ENCODE data around the gene PKP1.

The PKP1 gene

DNA sequence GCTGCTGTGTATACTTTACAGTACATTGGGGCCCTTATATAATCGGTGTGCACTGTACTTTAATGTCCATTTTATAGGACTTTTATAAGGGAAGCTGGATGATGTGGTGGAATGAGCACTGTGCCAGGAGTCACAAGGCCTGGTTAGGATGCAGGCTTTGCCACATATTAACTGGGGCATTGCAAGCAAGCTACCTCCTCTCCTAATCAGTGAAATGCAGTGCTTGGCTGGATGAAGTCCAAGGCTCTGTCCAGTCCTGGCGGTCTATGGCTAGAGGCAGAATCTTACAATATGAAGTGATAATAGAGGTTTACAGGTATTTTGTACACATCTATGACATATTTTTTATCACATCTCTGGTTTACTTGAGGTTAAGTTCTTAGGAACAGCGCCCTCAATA lies 1.7 kb upstream of the PKP1 start:
- no peak for DNase-seq (ENCODE audit: low spot score)

DNA sequence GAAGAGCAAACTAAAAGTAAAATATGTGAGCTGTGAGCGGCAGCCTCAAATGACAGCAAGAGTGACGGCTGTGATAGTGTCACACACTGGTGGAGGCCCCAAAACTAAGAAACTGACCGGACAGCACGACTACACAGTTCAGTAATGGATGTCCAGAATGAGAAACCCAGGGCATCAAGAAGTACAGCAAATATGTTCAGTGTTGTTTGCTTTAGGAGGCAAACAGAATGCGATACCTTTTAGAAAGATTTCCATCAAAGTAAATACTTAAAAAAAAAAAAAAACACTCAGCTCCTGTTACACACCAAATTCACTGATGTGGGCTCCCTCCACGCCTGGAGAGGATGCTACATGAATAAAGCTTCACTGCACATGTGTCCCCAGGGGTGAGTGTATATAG lies 1.1 kb upstream of the PKP1 start:
- no peak for DNase-seq (ENCODE audit: low spot score)

DNA sequence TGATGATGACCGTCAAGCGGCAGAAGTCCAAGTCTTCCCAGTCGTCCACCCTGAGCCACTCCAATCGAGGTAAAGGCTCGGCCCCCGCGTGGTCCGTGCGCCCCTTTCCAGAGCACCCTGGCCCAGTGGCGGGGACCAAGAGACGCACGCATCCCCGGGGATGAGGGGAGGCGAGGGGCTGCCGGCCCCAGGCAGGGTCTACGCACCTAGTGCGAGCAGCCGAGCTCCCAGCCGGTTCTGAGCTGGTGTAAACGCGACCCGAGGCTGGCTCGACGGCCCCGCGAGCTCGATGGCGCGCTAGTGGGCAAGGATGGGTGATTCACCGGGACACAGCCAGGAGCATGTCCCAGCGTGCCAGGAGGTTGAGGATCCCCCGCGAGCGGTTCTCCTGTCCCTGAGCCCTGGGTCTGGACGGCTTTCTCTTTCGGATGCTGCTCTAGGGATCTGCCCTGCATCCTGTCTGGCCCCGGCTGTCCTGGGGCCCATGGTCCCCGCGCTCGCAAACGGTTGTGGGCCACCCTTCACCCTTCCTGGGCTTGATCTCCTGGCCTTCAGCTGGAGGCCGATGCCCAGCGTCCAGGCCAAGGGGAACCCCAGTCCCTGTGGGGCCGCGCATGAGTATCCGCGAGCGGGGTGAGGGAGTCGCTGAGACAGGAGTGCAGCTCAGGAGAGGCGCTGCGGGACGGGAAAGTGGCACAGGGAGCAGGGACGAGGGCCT lies 689 bp downstream of the PKP1 start:
- no peak for DNase-seq (ENCODE audit: low spot score)

DNA sequence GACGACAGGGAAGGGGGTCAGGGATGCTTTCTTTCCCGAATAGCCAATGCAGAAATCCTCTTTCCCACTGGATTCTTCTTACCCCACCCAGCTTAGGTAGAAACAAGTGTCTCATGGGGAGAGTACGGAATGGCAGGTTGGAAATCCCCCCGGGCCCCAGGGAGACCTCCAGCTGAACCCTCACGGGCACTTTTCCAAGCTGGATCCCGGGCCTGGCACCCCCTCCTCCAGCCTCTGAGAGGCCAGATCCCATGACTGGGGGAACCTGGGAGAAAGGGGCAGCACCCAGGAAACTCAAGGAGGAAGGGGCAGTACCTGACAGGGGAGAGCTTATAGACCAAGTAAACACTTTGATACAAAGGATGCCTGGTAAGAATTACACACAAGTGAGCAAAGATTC lies 1.3 kb downstream of the PKP1 start:
- no peak for DNase-seq (ENCODE audit: low spot score)

DNA sequence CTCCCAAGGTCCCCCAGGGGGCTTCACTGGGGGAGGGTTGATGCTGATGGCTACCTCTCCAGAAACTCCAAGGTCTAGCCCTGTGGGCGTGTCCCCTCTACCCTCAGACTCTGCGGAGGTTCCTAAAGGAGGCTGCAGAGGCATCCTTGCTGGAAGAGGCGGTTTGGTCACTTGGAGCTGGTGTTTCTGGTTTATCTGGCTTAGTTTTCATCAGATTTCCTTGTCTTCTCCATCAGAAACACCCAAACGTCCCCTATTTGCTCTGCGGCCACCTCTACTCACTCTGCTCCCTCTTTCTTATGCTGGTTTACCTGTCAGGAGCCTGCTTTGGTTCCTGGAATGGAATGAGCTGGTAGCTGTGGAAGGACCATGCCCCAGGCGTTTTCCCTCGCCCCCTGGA lies 2.5 kb downstream of the PKP1 start:
- DNase-seq (ENCODE audit: low spot score): no peak

DNA sequence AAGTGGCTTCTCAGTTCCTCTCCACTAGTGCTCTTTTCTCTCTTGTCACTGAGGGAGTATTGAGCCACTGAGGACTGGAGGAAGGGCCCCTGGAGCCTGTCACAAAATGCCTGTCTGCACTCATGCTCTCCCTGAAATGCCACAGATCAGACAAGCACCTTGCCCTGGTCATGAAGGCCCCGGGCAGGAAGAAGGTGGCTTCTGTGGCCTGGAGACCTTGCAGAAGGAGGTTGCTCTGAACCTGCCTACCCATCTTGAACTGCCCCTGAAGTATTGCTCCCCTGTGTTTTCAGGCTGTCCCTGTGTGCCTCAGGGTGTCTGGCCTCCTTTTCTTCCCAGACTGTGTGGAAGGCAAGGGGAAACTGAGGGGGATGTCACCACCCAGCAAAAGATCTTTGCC lies 3.1 kb downstream of the PKP1 start:
- DNase-seq (ENCODE audit: low spot score): no peak

DNA sequence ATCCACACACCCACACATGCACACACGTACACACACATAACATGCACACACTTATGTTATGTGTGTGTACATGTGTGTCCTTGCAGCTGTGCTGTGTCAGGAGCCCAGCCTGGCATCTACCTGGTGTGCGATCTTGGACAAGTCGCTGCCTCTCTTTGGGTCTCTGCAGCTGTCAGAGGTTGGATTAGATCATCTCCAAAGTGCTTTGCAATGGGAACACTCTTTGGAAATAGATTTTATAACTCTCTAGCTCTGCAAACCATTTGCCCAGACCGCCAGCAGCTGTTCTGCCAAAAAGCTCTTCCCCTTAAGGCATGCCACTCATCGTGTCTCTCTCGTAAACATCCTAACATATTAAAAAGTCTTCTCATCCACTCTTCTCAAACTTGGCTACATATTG lies 4.7 kb downstream of the PKP1 start:
- DNase-seq (ENCODE audit: low spot score): no peak

DNA sequence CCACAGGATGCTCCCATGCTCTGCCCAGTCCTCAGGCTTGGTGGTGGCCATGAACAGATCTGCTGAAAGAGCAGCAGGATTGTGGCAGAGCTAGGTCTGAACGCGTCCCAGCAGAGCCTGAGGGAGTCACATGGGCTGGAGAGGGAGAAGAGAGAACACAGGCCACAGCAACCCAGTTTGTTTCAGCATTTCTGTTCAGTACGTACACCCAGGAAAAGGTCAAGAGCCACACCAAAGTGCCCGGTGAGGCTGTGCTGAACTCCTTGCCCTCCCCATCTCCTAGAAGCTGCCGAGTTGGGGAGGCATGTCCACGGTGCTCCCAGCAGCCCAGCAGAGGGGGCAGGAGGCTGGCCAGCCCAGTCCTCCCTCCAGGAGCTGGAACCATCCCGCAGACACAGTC lies 5.5 kb downstream of the PKP1 start:
- no peak for DNase-seq (ENCODE audit: low spot score)

DNA sequence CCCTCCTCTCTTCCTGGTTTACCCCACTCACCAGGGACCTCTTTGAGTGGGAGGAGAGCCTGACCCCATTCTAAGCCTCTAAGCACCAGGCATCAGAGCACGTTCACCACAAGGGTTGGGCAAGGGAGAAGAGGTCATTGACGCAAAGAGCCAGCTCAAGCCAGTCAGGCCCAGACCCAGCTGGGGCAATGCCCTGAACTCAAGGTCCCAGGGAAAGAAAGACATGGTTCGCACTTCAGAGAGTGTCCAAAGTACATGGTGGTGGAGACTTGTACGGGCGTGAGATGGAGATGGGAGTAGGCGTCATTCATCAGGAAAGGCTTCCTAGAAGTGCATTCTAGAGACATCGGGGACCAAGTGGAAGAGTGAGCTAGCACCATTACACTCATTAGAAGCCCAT lies 7.2 kb downstream of the PKP1 start:
- no peak for DNase-seq (ENCODE audit: low spot score)

DNA sequence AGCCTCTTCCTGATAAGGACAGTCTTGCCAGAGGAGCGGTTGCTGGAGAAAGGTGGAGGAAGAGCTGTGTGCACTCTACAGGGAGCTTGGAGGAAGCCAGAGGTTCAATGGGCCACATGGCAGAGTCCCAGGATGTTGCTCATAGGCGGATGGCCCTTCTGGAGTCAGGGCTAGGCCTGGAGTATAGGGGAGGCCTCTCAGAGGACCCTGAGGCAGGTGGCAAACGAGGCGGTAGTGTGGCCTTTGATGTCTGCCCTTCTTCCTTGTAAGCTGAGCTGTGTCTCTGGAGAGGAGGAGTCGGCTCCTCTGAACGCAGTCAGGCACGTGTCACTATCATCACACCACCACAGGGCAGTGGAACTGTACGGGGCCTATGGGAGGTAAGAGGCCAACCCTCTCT lies 8.6 kb downstream of the PKP1 start:
- DNase-seq (ENCODE audit: low spot score): no peak

DNA sequence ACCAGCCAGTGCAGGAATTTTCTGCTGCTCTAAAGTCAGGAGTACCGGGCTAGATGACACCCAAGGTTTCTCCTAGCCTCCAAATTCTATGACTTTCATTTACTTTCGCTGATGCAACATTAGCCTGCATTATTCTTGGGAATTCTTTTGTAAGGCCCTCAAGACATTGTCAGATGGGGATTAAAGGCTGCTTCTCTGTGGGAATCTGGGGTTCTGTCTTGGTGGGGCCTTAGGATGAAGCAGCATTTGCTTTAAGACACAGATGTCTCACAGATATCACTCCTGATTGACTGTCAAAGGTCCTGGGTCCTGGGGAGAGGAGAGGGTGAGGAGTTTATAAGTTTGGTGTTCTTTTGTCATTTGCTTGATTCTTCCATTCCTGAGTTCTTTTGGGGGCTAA lies 11.6 kb downstream of the PKP1 start:
- no peak for DNase-seq (ENCODE audit: low spot score)

DNA sequence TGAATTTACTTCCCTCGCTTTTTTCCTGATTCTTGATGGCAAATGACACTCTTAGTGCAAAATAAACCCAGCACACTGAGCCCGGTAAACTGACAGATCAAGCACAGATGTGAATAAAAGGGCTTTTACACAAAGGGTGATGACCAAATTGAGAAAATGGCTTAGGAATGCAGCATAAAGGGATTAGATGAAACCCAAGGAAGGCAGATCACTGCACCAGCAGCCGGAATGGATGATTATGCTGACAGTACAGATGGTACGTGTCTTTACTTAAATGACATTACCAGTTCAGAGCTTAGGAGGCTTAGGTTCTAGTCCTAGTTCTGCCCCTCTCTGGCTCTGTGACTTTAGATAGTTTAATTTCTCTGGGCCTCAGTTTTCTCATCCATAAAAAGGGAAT lies 12.0 kb downstream of the PKP1 start:
- DNase-seq (ENCODE audit: low spot score): no peak

DNA sequence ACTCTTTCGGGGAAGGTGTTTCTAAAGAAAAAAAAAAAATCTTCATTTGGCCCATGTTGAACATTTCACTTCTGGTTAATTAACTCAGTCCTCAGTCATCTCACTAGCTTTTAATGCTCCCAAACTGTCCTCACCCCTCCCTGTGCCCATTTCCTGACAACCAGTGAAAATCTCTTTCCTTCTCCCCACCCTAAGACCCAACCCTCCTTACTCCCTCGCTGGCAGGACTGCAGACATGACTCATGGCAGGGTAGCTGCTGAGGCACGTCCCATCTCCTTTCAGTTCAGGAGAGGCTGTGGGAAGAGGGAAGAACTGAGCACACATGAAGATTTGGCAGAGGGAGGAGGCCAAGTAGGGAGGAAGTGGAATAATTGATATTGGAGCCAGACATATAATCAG lies 12.6 kb downstream of the PKP1 start:
- DNase-seq (ENCODE audit: low spot score): no peak

DNA sequence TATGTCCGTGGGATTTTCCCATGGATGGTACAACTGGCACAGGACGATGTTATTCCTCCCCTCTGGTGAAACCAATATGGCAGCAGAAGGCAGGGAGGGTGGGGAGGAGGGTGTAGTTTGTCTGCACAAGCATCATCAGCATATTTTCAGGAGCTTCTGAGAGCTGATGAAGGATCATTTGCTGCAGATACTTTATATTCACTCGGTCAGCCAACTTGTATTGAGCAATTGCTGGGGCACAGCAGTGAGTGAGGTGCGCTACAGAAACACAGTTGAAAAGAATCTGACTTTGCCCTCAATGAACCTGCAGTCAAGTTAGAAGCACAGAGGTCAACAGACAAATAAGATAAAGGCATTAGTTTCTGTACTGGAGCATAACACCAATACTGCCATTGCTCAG lies 13.0 kb downstream of the PKP1 start:
- no peak for DNase-seq (ENCODE audit: low spot score)

DNA sequence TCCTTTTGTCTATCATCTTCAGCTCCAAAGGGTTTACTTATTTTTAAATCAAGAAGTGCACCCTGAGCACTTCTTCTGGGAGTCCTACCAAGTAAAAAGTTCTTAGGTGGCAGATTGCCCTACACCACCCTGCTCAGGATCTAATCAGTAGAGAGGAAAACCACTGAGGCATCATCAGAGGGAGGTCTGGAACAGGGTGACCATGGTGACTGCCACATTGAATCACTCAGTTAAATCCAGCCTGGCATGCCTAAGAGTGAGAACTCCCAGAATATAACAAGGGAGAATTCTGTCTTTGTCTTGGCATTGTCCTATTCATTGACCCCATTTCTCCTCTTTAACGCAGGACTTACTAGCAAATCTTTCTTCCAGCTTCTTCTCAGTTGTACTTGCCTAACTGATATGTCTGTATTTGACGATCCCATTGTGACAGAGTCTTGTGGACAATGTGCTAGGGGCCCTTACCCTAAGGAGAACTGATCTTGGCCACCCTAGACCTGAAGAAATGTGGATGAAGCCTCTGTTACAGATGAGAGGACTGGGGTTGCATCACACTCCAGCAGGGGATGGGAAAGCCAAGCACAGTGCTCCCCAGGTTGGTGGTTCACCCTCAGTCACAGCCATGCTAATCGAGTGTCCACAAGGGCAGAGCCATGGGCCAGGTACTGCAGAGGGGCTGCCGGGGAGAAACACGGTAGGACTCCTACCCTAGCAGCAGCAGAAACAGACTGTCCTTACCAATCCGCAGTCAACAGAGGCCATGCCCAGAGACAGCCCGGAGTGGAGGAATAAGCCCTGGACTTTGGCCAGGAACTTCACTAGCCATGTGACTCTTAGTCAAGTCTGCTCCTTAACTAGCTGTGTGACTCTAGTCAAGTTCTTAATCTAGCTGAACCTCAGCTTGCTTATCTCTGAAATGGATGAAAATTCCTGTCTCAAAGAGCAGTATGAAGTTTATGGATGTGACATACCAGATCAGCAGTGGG lies 15.4 kb downstream of the PKP1 start:
- DNase-seq (ENCODE audit: low spot score): no peak

DNA sequence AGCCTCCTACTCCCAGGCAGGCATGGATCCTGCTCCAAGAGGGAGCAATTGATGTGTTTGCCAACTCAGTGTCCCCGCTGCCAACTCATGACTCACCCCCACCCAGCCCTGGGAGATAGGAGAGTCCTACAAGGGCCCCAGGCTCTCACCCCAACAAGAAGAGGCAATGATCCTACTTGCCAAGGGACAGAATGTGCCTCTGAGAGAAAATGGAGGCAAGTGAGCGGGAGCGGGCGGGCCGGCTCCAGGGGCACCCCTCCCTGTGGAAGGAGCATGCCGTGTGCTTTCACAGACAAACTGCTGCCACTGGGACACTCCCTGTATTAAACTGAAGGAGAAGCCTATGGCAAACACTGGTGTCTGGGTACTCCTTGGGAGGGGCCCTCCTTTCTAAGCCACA lies 16.7 kb downstream of the PKP1 start:
- peak; percentile 28 for DNase-seq (ENCODE audit: low spot score)

DNA sequence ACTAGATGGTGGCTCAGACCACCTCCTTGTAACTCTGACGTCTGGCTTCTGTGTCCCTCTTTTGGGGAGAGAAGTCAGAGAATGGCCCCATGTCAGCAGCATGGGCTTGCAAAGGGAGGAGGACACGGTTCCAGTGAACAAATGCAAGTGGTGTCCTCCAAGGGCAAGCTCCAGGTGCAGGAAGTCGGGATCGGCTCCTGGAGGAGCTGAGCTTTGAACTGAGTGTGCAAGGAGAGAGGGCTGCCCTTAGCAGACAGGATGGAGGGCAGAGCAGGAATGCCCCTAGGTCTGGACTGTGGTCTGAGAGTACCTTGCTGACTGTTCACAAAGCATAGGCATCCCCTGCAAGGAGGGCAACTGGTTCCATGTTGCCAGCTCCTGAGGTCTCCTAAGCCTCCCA lies 17.3 kb downstream of the PKP1 start:
- no peak for DNase-seq (ENCODE audit: low spot score)

DNA sequence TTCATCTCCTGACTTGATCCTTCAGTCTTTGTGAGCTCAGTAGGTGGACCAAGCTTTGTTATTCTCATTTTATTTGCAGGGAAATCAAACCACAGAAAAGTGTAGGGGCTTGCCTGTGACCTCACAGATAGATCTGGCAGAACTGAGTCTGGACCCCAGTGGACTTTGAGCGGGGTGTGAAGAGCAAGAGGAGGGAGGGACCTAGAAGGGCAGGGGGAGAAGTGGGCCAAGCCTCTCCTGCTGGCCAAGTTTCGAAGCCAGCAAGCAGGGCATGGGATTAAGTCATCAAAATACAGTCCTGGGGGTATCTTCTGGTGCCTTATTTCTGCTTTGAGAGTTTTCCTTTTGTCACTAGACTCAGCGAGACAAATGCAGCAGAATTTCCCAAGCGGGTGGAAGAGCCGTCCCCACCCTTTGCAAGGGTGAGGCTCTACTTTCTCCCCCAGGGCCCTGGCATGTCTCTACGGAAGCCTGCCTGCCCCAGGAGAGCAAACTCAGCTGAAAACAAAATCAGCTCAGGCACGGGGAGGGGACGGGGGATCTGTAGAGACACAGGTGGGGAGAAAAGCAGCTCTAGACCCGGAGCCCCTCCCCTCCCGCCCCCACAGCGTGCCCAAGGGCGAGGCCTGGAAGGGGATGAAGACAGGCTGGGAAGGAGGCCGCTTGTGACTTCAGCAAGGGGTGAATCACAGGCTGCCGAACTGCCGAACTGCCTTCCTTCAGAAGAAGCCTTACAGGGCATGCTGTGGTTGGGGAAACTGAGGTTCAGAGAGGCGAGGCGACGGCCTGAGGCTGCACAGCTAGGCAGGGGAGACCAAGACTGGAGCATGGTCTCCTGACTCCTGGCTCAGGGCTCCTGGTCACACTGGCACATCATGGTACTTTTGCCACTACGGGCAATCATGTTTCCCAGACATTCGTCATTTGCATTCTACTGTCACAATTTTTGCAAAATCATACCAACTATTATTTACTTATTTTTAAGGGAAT lies 19.2 kb downstream of the PKP1 start:
- no peak for DNase-seq (ENCODE audit: low spot score)

DNA sequence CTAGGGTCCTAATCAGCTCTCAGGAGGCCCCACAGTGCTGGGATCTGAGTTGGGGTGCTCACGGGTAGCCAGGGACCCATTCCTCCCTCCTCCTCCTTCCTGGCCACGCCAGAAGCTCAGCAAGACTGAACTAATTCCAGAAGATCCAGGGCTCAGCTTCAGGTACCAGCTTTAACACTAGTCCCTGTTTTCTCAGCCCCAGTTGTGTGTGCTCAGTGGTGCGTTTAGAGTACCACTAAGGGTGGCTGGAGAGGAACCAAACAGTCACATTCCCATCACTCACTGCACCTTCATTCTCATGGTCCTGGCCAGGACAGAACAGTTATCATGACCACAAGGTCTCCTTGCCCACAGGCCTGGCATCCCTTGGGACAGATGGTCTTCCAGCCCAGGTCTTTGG lies 20.8 kb downstream of the PKP1 start:
- no peak for DNase-seq (ENCODE audit: low spot score)

DNA sequence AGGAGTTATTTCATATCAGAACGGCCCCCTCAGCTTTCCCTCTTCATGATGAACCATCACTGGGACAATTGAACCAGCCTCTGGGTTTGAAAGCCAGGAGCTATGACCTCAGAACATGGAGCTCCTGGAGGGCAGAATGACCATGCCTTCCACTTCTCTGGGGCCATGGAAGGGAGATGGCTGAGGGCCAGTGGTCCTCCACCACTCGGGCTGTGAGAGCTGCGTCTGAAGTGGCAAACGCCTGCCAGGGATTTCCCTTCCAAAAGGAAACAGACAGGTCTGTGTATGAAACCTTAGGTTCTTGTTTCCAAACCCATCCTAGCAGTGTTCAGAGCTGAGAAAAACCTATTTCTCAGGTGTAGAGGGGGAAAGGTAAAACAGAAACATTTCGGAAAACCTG lies 22.5 kb downstream of the PKP1 start:
- DNase-seq (ENCODE audit: low spot score): no peak

DNA sequence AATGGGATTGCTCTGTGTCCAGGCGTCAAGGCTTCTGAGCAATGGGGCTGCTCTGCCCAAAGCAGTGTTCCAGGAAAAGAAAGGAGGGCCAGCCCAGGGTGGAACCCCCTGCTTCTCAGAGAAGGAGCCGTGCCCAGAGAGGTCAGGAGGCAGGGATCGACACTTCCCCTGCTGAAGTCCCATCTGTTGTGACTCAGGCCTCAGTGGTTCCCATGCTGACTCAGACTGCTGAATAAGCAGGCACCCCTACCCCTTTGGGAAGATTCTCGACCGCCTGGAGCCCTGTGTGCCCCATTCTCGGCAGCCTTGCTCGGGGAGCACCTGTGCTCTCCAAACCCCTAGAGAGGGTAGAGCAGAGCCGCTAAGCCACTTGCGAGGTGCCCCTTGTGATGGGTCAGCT lies 23.9 kb downstream of the PKP1 start:
- DNase-seq (ENCODE audit: low spot score): no peak

DNA sequence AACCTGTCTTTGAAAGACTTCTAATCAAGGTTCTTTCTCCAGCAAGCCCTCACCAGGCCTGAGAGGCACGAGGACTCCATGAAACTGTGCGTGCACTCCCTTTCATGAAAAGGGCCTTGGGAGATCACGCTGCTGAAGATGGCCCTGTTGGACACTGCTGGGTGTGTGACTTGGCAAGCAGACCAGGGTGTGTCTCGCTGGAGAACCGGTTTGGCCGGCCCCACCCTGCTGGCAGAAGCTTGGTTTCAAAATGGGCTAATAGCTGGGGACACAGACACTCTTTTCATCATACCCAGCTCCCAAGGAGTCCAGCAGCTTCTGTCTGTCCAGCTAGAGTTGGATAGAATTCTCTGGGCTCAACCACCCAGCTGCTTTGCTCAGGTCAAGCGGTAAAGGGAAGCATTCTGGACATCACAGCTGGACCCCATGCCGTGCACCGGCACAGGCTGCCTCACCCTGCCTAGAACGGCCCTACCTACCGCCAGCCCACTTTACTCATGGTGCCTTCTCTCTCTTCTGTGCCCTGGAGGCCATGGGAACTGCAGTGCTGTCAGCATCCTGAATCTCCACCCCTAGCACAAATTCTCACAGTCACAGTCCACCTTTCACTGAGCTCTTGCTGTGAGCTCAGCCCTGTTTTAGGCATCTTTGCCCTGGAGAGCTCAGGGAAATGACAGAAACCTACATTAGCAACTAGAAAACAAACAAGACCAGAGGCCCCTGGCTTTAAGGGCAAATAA lies 24.6 kb downstream of the PKP1 start:
- no peak for DNase-seq (ENCODE audit: low spot score)

All from Ammon's horn (tissue), 1 donor.